HG03103 (cell line): ENCODE measurements around the gene USP17L22.
"Not testable (repeated sequence)": the region's sequence is repeated elsewhere in the genome, so short reads cannot be mapped to it uniquely, and the experiment has no call there.

Source experiments
- ATAC-seq: cut with Tn5 transposase; IDR thresholded peaks from one replicate; pipeline ENCODE4 v1.9.1; 2021; ENCODE audit warnings: low read depth; ENCODE audit not compliant: unreplicated experiment

The USP17L22 gene

DNA sequence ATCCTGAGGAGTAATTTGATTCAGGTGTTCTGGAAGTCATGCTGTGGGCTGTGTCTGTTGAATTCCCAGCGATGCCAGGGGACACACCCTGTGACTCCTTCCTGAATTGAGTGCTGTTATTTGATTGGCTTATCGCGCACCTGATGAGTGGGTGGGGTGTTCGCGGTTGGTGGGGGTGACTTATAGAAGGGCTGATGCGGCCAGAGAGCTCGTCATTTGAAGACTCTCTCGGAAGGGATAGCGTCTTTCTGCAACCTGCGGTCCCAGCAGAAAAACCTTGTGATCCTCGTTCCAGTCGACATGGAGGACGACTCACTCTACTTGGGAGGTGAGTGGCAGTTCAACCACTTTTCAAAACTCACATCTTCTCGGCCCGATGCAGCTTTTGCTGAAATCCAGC lies at the start of gene USP17L22:
USP17L22 (plus strand) TSS at position 301 of the 400 bp plus-strand sequence; CDS start at position 301, 0 bp downstream.
- not testable (repeated sequence) for ATAC-seq

DNA sequence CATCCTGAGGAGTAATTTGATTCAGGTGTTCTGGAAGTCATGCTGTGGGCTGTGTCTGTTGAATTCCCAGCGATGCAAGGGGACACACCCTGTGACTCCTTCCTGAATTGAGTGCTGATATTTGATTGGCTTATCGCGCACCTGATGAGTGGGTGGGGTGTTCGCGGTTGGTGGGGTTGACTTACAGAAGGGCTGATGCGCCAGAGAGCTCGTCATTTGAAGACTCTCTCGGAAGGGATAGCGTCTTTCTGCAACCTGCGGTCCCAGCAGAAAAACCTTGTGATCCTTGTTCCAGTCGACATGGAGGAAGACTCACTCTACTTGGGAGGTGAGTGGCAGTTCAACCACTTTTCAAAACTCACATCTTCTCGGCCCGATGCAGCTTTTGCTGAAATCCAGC lies 47.6 kb upstream of the USP17L22 start, which contains the start of gene USP17L12:
USP17L12 (plus strand) TSS at position 301 of the 400 bp plus-strand sequence; CDS start at position 301, 0 bp downstream.
- ATAC-seq: not testable (repeated sequence)

DNA sequence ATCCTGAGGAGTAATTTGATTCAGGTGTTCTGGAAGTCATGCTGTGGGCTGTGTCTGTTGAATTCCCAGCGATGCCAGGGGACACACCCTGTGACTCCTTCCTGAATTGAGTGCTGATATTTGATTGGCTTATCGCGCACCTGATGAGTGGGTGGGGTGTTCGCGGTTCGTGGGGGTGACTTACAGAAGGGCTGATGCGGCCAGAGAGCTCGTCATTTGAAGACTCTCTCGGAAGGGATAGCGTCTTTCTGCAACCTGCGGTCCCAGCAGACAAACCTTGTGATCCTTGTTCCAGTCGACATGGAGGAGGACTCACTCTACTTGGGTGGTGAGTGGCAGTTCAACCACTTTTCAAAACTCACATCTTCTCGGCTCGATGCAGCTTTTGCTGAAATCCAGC lies 42.8 kb upstream of the USP17L22 start, which contains the start of gene USP17L13:
USP17L13 (plus strand) TSS at position 301 of the 400 bp plus-strand sequence; CDS start at position 301, 0 bp downstream.
- ATAC-seq: not testable (repeated sequence)

GRCh38 chr4:9230249-9230648 lies 37.2 kb upstream of the USP17L22 start:
- not testable (repeated sequence) for ATAC-seq

GRCh38 chr4:9234085-9234484 lies 33.3 kb upstream of the USP17L22 start, which contains the start of gene USP17L15:
USP17L15 (plus strand) TSS chr4:9234385; CDS start chr4:9234385, 0 bp downstream.
- not testable (repeated sequence) for ATAC-seq

DNA sequence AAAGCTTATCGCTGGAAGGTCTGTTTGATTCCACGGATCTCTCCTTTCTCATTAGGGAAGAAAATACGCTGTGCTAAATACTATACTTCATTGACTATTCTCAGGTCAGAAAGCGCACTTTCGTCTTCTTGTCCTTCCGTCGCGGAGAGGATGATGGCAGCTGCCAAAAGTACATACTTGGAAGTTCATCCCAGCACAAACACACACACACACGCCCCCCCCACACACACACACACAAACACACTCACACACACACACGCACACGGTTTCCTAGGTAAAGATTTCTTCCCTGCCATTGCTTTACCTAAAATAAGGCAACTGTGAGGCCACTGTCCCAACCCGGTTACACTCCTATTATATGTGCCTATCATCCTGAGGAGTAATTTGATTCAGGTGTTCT lies 29.0 kb upstream of the USP17L22 start:
- not testable (repeated sequence) for ATAC-seq

DNA sequence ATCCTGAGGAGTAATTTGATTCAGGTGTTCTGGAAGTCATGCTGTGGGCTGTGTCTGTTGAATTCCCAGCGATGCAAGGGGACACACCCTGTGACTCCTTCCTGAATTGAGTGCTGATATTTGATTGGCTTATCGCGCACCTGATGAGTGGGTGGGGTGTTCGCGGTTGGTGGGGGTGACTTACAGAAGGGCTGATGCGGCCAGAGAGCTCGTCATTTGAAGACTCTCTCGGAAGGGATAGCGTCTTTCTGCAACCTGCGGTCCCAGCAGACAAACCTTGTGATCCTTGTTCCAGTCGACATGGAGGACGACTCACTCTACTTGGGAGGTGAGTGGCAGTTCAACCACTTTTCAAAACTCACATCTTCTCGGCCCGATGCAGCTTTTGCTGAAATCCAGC lies 23.8 kb upstream of the USP17L22 start, which contains the start of gene USP17L17:
USP17L17 (plus strand) TSS at position 301 of the 400 bp plus-strand sequence; CDS start at position 301, 0 bp downstream.
- not testable (repeated sequence) for ATAC-seq

GRCh38 chr4:9247953-9248680 lies 19.3 kb upstream of the USP17L22 start, which contains the start of gene USP17L18:
USP17L18 (plus strand) TSS chr4:9248630; CDS start chr4:9248630, 0 bp downstream.
- ATAC-seq: not testable (repeated sequence)

DNA sequence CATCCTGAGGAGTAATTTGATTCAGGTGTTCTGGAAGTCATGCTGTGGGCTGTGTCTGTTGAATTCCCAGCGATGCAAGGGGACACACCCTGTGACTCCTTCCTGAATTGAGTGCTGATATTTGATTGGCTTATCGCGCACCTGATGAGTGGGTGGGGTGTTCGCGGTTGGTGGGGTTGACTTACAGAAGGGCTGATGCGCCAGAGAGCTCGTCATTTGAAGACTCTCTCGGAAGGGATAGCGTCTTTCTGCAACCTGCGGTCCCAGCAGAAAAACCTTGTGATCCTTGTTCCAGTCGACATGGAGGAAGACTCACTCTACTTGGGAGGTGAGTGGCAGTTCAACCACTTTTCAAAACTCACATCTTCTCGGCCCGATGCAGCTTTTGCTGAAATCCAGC lies 14.3 kb upstream of the USP17L22 start, which contains the start of gene USP17L19:
USP17L19 (plus strand) TSS at position 301 of the 400 bp plus-strand sequence; CDS start at position 301, 0 bp downstream.
- not testable (repeated sequence) for ATAC-seq

GRCh38 chr4:9257824-9258223 lies 9.6 kb upstream of the USP17L22 start, which contains the start of gene USP17L20:
USP17L20 (plus strand) TSS chr4:9258124; CDS start chr4:9258124, 0 bp downstream.
- ATAC-seq: not testable (repeated sequence)

DNA sequence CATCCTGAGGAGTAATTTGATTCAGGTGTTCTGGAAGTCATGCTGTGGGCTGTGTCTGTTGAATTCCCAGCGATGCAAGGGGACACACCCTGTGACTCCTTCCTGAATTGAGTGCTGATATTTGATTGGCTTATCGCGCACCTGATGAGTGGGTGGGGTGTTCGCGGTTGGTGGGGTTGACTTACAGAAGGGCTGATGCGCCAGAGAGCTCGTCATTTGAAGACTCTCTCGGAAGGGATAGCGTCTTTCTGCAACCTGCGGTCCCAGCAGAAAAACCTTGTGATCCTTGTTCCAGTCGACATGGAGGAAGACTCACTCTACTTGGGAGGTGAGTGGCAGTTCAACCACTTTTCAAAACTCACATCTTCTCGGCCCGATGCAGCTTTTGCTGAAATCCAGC lies 4.8 kb upstream of the USP17L22 start, which contains the start of gene USP17L21:
USP17L21 (plus strand) TSS at position 301 of the 400 bp plus-strand sequence; CDS start at position 301, 0 bp downstream.
- not testable (repeated sequence) for ATAC-seq

DNA sequence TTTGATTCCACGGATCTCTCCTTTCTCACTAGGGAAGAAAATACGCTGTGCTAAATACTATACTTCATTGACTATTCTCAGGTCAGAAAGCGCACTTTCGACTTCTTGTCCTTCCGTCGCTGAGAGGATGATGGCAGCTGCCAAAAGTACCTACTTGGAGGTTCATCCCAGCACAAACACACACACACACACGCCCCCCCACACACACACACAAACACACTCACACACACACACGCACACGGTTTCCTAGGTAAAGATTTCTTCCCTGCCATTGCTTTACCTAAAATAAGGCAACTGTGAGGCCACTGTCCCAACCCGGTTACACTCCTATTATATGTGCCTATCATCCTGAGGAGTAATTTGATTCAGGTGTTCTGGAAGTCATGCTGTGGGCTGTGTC lies 4.3 kb downstream of the USP17L22 start:
- ATAC-seq: not testable (repeated sequence)
